ENCODE data around the gene ELOVL5.

ELOVL5 gene

DNA sequence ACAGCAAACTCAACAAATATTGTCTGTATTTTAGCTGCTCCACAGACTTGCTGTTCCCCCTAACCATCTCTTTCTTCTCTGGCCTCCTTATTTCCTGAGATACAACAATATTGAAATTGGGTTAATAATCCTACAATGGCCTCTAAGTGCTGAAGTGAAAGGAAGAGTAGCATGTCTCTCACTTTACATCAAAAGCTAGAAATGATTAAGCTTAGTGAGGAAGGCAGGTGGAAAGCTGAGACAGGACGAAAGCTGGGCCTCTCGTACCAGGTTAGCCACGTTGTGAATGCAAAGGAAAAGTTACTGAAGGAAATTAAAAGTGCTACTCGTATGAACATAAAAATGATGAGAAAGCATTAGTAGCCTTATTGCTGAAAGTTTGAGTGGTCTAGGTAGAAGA lies 63.8 kb downstream of the ELOVL5 start:
- H3K36me3 ChIP-seq, result peaks cover 28% of the 10 kb centered on the region
- H3K4me1 ChIP-seq (ENCODE audit: control insufficient read depth in 1 of 2, insufficient read depth in 1 of 2, low read depth in 1 of 2, low read length in 1 of 2), result peaks cover 32 to 40% of the 10 kb centered on the region in 2 experiments

DNA sequence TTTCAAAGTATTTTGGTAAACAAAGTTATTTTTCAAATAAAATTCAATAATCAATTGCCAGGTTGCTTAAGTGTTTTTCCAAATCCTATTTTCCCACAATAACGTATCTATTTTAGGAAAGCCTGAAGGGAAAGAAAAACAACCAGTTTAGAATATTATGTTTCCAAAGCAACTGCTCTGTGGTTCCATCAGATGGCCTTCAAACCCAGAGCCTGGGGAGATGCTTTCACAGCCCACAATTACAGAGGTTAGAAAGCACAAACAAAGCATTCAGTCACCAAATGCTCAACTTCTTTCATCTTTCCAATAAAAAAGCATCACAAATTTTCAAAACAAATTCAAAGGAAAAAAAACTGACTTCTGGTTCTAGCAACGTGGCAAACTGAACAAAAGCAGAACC lies 66.0 kb downstream of the ELOVL5 start:
- TF ChIP-seq, protein P1, sequence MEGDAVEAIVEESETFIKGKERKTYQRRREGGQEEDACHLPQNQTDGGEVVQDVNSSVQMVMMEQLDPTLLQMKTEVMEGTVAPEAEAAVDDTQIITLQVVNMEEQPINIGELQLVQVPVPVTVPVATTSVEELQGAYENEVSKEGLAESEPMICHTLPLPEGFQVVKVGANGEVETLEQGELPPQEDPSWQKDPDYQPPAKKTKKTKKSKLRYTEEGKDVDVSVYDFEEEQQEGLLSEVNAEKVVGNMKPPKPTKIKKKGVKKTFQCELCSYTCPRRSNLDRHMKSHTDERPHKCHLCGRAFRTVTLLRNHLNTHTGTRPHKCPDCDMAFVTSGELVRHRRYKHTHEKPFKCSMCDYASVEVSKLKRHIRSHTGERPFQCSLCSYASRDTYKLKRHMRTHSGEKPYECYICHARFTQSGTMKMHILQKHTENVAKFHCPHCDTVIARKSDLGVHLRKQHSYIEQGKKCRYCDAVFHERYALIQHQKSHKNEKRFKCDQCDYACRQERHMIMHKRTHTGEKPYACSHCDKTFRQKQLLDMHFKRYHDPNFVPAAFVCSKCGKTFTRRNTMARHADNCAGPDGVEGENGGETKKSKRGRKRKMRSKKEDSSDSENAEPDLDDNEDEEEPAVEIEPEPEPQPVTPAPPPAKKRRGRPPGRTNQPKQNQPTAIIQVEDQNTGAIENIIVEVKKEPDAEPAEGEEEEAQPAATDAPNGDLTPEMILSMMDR (IDR thresholded peaks at IDR 0.05), result no peak

More for the DNA sequence above, 63.8 kb downstream of the ELOVL5 start:
- H3K4me3 ChIP-seq (ENCODE audit: low read depth in 1 of 2, low read length in 1 of 2), result no peak overlapping the region
- no peaks in the 10 kb centered on the region for H3K9me3 ChIP-seq
- TF ChIP-seq, protein P1 (IDR thresholded peaks at IDR 0.05), result no peak
- peak overlapping the region; percentile 78 for H3K27ac ChIP-seq
- no peaks in the 10 kb centered on the region for H3K27me3 ChIP-seq

DNA sequence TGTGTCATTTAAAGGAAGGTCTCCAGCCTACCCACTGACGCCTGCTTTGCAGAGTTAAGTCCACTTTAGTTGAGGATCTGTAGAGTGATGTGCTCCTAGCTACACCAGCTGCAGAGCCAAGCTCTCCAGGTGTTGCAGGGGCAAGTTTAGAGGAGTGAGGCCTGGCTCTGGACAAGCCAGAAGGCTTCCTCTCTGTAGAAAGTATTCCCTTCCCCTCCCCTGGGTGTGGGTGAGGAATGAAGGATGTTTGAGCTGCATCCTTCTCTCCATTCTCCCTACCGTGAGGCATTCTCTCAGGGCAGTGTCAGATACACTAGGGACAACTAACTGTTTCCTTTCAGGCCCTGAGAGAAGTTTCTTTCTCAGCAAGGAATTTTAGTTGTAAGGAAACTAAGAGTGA lies 66.5 kb downstream of the ELOVL5 start:
- TF ChIP-seq, protein P1 (IDR thresholded peaks at IDR 0.05), result no peak
- Histone ChIP-seq H3K36me3 (peaks cover 11% of the 10 kb centered on the region), H3K4me3 (ENCODE audit: low read depth in 1 of 2, low read length in 1 of 2) (no peak overlapping the region), H3K4me1 (ENCODE audit: control insufficient read depth in 1 of 2, insufficient read depth in 1 of 2, low read depth in 1 of 2, low read length in 1 of 2) (peaks cover 44 to 57% of the 10 kb centered on the region in 2 experiments), H3K27ac (peak overlapping the region; percentile 78), H3K27me3 (no peaks in the 10 kb centered on the region), H3K9me3 (no peaks in the 10 kb centered on the region)

More for the DNA sequence above, 66.0 kb downstream of the ELOVL5 start:
- Histone ChIP-seq H3K9me3 (no peaks in the 10 kb centered on the region), H3K27ac (peak overlapping the region; percentile 78), H3K4me1 (ENCODE audit: control insufficient read depth in 1 of 2, insufficient read depth in 1 of 2, low read depth in 1 of 2, low read length in 1 of 2) (peaks cover 41 to 51% of the 10 kb centered on the region in 2 experiments), H3K36me3 (peaks cover 16% of the 10 kb centered on the region), H3K27me3 (no peaks in the 10 kb centered on the region), H3K4me3 (ENCODE audit: low read depth in 1 of 2, low read length in 1 of 2) (no peak overlapping the region)

DNA sequence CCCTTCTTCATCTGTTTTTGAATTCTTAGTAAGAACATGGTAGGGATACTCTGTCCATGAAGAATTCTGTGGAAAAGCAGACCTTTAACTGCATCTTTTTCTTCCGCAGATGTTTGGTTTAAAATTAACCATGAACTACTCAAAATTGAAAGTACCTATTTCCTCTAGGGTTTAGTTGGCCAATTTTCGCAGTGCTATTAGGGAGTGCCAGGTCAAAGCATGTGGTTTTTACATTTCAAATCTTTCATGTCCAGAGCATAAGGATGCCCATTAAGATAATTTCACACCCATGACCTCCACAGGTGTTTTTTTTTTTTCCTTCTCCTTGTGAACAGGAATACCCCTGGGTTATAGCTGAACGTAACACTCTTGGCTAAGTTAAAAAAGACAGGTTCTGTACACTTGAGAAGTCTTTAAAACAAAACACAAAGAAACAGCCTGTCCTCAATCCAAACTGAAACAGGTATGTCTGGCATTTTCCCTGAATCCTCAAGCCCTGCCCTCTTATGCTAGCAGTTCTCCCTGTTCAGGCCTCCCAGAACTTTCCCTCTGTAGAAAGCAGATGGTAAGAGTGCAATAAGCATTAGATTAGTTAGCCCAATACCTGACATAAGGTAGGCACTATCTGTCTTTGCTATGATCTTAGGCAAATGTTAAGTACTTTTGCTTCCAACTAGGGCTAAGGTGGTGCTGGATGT lies 67.1 kb downstream of the ELOVL5 start:
- Histone ChIP-seq H3K4me1 (ENCODE audit: control insufficient read depth in 1 of 2, insufficient read depth in 1 of 2, low read depth in 1 of 2, low read length in 1 of 2) (peaks cover 44 to 57% of the 10 kb centered on the region in 2 experiments), H3K9me3 (no peaks in the 10 kb centered on the region), H3K4me3 (ENCODE audit: low read depth in 1 of 2, low read length in 1 of 2) (no peak overlapping the region), H3K36me3 (peaks cover 8% of the 10 kb centered on the region), H3K27ac (peak overlapping the region; percentile 78), H3K27me3 (no peaks in the 10 kb centered on the region)
- TF ChIP-seq, protein P1 (IDR thresholded peaks at IDR 0.05), result no peak

DNA sequence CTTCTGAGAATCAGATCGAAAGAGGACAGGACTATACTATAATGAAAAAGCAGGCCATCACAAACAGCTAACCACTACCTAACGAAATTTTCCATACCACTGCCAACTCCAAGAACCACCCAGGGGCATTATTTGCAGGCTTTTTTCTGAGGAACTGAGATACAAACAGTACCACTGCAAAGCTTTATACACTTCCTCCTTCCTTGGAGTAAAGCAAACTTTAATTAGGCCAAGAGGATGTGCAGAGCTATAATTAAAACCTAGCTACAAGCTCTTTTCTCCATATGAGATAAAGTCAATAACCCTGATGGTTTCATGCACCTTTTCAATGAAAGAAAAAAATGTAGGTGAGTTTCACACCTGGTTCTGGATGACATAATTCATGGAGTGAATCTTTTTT lies 68.5 kb downstream of the ELOVL5 start:
- TF ChIP-seq, protein P1 (IDR thresholded peaks at IDR 0.05), result no peak
- H3K27ac ChIP-seq, result peak overlapping the region; percentile 78
- no peaks in the 10 kb centered on the region for H3K27me3 ChIP-seq
- H3K9me3 ChIP-seq, result no peaks in the 10 kb centered on the region
- H3K4me3 ChIP-seq (ENCODE audit: low read depth in 1 of 2, low read length in 1 of 2), result no peak overlapping the region
- peaks cover 14% of the 10 kb centered on the region for H3K36me3 ChIP-seq
- peaks cover 44 to 57% of the 10 kb centered on the region in 2 experiments for H3K4me1 ChIP-seq (ENCODE audit: control insufficient read depth in 1 of 2, insufficient read depth in 1 of 2, low read depth in 1 of 2, low read length in 1 of 2)
